Stimulated activated CD8-positive, alpha-beta memory T cell treated with anti-CD3 and anti-CD28 coated beads, Interleukin-7, amount 100 ng/mL, for 24 hours (primary cell): Measurements from ENCODE around the gene KCNG1.

ENCODE experiments used
- DNase-seq: peaks from one replicate; pipeline ENCODE4 v3.0.0-alpha.2; 2020; ENCODE audit warnings: low read depth

Gene KCNG1

DNA sequence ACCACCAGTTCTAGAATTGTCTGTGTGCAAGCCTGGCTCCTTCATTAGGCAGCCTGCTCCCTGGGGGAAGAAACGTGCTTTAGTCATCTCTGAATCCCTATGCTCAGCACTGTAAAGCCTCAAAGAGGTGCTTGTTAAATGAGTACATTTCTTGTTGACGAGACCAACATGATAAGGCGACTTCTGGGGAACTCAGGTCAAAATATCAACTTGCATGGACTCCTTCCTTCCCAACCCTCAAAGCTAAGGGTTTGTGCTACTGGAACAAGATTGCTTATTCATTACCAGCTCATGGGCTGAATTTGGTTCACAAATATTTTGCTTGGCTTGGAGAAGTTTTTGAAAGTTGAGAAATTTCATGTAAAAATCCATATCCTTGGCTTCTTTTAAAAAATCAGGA, 10.6 kb downstream of the KCNG1 start:
- DNase-seq, result no peak

DNA sequence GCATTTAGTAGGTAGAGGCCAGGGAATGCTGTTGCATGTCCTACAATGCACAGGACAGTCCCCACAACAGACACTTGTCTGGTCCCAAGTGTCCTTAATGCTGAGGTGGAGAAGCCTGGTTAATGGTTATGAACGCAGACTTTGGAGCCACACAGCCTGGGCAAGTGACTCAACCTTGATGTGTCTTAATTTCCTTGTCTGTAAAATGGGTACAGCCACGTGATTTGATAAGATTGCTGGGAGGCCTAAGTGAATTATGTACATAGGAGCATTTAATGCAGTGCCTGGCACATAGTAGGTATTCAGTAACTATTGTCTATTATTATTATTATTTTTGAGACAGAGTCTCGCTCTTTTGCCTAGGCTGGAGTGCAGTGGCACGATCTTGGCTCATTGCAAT, 11.4 kb downstream of the KCNG1 start:
- no peak for DNase-seq

DNA sequence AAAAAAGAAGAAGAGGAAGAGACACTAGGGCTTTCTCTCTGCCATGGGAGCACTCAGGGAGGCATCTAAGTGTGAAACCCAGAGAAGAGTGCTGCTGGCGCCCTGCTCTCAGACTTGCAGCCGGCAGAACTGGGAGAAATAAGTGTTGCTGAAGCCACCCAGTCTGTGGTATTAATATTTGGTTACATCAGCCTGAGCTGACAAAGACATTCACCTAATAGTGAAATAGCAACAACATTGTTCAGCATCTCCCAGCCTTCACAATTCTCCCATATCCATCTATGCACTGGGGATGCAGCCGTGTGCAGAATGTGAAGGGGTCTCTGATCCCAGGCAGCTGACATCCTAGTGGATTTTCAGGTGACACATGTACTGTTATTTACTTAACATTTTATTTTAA, 12.0 kb downstream of the KCNG1 start:
- no peak for DNase-seq

DNA sequence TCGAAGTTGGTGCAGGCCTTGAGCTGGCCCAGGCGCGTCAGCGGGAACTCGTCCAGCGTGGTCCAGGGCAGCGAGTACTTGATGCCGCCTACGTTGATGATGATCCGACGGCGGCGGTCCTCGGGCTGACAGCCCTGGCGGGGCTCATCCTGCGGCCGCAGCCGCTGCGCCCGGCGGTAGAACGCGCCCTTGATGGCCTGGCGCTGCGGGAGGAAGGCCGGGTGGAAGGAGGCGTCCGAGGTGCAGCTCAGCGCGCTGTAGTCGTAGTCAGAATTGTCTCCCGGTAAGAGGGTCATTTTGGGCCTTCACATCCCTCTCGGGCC, 12.9 kb downstream of the KCNG1 start:
- no peak for DNase-seq

DNA sequence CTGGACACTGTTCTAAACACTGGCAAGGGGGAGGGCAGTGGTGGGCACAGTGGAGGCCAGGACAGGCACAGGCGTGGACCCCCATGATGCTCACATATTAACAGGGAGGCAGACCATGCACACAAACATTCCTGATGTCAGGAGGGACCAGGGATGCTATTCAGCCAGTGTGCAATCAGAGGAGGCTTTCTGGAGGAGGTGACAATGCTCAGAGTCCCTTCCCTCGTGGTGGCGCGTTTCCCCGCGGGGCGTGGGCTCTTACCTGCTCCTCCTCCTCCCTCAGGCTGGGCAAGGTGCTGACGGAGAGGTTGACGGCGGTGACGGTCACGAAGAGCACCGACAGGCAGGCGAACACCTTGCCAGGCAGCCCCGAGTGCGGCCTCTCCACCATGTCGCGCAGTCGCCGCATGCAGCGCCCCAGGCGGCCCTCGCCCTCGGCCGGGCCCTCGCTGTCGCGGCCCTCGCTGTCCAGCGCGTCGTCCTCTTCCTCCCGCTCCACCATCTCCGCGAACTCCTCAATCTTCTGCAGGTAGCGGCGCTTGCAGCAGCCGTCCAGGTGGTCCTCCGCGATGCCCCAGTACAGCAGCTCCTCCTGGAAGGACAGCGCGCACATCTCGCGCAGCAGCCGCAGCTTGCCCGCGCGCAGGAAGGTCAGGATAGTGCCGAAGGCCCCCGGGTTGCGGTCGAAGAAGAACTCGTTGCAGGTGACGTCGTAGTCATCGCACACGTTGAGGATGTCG, 13.4 kb downstream of the KCNG1 start:
- DNase-seq, result no peak

DNA sequence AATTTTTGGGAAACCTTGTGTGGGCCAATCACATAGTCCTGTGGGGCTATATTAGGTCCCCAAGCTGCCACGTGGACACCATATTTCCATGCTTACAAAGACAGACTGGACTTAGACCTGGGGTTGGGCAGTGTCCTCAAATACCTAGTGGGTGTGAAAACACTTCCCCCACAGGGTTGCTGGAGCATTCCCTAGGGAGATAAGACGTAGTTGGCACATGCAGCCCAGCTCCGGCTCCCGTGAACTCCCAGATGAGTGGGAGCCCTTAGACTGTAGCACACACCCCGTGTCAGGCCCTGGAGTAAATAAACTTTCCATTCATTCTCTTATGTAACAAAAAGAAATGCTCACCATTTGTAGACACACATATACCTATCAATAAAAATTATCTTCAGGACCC, 14.2 kb downstream of the KCNG1 start:
- DNase-seq, result no peak

DNA sequence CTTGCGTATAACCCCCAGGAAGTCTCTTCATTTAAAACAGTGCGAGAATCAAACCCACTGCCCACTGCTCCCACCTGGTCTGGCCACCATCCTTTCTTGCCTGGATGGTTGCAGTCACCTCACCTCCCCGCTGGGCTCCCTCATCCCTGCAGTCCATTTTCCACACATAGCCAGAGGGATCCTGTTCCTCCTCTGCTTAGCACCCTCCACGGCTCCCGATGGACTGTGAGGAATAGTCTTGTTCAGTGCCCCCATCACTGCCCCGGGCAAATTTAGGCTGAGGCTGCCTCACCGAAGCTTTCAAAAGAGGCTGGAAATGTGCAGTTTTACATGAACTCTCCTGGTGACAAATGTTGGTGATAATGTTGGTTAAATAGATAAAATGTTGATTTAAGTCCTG, 17.7 kb downstream of the KCNG1 start:
- no peak for DNase-seq

DNA sequence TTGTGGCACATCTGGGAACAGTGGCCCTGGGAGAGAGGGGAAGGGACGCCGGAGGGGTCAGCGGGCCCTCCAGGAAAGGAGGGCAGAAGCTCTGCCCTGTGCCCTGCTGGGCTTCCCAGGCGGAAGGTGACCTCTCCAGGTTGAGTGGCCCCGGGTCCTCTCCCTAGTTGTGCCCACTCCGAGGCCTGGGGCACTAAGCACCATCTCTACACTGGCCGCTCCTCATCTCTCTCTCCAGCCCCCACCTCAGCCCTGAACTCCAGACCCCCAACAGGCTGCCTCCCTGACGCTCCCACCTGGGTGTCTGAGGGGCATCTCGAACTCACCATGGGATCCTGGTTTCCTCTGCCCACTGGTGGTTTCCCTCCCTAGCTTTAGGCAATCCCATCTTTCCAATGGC, 18.1 kb downstream of the KCNG1 start:
- no peak for DNase-seq

DNA sequence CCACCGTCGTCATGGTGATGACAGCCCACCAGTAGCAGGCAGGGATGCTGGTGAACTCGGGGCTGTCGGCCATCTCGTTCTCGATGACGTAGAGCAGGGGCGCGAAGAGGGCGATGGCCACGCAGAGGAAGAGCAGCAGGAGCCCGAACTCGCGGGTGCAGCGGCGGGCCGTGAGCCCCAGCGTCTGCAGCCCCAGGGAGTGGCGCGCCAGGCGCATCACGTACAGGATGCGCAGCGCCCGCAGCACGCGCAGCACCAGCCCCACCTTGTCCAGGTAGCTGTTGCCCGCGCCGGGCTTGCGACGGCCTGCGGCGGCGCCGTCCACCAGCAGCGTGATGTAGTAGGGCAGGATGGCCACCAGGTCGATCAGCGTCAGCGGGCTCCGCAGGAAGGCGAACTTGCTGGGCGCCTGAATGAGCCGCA, 18.6 kb downstream of the KCNG1 start:
- no peak for DNase-seq

DNA sequence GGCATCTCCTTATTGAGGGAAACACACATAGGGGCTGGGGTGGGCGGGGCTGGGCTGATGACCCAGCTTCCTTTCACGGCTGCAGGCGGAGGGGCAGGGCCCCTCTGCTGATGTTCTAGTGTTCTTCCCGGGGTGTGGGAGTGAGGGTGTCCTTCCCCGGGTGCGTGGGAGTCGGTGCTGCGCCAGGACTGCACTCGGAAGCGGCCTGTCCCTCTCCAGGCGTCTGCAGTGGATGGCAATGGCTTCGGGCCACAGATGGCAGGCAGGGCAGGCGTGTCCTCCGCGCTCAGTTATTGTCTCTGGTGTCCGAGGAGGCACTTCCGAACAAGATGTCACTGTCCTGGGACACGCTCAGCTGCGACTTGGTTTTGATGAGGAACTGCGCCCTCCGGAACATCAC, 19.2 kb downstream of the KCNG1 start:
- DNase-seq, result no peak

DNA sequence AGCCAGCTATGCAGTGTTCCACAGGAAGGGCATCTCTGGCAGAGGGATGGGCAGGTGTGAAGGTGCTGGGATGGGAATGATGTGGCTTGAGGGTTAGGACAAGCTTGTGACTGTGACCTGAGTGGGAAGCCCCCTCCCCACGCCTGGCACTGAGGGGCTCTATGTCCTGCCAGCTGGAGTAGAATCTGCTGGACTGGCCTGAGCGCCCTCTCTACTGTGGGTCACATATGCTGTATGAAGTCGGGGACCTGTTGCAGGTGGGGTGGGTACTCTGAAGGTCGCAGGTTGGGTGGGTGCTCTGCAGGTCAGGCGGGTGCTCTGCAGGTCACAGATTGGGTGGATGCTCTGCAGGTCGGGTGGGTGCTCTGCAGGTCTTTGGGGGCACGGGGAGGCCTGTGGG, 20.3 kb downstream of the KCNG1 start:
- DNase-seq, result no peak

DNA sequence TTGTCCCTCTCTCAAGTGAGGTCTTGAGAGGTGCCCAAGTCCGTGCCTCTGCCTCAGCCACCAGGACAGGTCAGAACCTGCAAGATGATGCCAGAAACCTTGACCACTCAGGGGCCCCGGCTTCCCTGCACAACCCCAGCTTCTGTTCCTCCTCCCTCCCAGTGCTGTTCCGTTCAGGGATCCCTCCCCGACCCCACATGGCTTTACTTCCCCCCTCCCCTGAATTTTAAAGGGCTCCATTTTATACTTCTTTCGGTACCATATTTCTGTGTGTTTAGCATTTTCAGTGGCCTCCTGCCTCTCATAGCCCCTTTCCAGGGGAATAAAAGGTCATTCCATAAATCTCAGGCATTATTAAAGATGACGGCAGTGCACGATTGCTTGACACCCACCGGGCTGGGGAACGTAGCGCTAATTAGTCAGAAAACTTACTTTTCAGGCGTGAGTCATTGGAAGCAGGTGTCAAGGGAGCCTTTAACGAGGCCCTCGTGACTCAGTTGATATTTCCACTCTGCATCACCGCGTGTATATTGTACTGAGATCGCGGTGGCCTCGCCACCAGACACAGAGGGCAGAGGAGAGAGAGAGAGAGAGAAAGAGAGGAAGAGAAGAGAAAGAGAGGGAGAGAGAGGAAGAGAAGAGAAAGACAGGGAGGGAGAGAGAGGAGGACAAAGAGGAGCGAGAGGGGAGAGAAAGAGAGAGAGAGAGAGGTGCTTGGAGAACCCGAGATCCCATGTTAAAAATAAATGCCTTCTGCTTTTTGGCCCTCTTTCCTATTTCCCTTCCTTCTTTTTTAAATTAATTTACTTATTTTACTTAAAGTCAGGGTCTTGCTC, 21.3 kb downstream of the KCNG1 start:
- no peak for DNase-seq

DNA sequence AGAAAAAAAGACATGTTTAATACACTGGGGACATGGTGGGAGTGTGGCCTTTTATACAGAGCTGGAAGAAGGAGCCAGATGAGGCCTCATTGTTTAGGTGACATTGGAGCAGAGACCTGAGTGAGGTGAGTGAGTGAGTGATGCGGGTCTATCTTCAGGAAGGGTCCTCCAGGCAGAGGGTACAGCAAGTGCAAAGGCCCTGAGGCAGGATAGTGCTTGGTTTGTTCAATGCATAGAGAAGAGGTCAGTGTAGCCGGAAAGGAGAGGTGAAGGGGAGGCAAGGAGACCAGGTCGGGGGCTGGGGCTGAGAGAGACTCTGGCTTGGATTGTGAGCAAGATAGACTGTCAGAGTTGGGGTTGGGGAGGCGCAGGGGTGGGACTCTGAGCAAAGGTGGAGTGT, 23.6 kb downstream of the KCNG1 start:
- no peak for DNase-seq

DNA sequence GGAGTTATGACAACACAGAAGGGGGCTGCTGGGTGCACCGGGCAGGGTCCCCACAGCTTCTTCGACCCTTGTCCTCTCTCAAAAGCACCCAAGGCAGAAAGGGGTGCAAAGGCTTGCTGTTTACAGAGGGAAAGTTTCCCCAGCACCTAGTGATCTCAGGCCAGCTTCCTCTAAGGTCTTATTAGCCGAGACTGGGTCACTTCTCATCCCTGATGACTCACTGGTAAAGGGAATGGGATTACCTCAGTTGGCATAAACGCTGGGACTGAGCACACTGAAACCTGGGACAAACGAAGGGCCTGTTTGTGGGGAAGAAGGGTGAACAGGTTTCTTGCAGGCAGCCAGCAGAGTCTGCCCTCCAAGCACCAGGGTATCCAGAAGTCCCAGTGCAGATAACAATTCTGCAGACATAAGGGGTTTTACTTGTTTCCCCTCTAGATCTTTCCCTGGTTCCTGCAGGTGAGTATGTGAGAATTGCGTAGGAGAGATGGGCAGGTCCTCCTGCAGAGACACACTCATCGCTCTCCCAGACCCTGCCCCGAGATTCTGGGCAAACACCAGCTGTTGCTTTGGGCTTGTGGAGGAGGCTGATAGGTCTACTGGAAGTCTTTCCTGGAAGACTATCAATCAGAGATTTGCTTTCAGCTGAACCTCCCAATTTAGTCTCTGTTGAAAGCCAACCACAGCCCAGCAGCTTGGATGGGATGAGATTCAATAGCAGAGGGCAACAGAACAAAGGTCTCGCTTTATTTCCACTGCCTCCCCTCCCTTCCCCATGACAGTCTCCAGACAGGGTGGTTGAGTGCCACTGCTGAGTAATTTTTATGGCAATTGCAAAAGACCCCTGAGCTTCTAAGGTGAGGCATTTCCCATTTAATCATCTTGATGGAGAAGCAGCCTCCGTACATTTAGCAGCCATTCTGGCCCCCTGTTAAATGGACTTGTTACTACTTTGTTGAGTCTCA, 25.7 kb downstream of the KCNG1 start:
- DNase-seq, result no peak

DNA sequence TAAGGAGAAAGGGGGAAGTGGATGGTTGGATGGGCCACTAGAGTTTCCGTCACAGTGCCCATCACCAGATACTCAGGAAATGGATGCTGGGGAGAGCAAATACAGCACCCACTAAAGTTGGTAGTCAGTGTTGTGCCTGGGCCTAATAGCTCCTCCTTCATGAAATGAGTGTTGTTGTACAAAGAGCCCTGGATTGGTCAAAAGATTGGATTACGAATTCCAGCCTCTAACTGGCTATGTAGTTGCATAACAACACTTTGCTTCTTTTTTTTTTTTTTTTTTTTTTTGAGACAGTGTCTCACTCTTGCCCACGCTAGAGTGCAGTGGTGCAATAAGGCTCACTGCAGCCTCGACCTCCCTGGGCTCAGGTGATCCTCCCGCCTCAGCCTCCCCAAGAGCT, 27.4 kb downstream of the KCNG1 start:
- no peak for DNase-seq

DNA sequence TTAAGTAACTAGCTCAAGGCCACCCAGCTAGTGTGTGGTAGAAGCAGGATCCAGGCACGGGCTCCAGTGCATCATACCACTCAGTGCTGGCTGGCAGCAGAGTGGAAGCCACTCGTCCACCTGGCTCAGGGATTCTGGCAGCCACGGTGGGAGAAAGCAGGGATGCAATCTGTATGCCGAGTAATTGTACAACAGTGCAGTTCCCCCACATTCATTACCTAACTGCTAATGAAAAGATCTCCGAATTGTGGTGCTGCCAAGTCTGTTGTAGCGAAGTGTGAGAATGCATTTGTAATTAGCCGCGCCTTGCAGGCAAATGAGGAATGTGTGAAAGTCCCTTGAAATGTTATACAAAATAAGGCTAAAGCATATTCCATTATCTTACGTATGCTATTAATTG, 29.0 kb downstream of the KCNG1 start:
- no peak for DNase-seq

DNA sequence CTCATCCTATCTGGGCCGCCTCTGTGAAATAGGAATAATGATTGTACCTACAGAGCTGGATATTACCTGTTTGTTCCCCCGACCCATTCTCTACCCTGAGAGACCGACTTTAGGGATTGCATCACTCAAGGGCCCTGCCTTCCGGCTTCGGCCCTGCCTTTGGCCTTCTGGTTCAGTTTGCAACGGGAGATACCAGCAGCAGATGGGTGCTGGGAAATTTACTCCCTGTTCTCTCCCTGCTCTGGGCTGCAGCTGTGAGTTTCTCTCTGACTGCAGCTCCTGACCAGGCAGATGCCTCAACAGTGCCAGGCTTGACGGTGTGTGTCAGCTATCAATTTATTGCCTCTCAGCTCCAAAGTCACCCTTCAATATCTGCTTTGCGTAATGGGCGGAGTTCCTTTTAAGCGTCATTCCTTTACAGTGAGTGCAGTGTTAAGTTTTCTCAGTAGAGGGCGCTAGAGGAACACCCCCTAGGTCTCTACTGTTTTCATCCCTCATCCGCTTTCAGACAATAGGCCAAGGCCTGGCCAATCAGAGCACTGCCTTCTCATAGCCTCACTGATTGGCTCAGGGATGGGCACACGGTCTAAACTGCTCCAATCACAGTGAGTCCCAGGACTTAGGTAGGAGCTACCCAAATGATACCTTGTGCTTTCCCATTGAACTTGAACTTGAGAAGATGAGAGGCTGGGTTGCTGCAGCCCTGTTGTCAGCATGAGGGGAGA, 30.0 kb downstream of the KCNG1 start:
- DNase-seq, result no peak

DNA sequence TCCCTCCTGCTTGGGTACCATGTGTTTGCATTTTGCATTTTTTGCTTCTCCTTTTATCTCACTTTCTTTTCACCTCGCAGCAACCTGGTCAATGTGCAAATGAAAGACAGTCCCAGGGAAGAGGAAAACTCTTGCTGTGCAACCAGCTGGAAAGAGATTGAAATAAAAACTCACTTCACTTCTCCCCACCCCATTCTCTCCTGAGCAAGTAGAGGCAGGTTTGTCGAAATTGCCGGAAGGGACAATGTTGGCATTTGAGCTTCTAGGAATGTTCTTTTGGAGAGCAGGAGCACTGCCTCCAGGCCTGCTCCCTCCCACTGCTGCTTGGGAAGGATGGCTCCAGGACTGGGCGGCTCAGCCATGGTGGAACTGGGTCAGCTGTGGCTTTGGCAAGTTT, 30.6 kb downstream of the KCNG1 start:
- DNase-seq, result no peak

DNA sequence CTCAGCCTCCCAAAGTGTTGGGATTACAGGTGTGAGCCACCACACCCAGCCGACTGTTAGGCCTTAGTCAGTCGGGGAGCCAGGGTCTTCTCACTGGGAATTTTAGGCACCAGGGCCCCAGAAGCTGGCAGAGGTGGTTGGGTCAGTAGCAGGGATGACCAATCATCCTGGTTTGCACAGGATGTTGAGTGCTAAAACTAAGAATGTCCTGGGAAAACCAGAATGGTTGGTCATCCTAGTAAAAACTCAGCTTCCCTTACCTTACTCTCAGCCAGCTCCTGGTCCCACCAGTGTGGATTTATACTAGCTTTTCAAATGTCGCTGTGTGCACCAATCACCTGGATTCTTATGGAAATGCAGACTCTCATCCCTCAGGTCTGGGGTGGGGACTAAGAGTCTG, 31.8 kb downstream of the KCNG1 start:
- no peak for DNase-seq

DNA sequence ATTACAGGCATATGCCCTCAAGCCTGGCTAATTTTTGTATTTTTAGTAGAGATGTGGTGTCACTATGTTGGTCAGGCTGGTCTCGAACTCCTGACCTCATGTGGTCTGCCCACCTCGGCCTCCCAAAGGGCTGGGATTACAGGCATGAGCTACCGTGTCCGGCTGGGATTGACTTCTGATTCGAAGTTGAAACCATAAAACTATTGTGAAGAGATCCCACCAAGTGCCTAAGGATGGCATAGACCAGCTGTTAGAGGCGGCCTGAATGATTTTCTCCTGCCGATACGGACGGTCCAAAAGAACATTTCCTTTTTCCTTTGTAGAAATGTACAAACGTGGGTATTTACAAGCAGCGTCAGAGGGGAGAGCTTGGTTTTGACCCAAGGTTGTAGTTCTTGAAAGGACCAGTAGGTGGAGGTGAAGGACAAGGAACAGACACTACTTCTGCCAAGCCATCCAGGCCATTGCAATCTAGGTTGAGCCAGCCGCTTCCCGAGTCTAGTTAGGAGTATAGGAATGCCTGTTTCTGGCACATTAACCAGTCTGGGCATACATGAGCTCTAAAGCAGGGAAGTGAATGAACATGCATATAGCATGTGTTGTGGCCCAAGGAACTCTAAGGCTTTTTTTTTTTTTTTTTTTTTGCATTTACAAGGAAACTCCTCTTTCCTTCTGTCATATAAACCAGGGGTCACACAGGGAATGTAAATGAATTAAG, 35.3 kb downstream of the KCNG1 start:
- no peak for DNase-seq

DNA sequence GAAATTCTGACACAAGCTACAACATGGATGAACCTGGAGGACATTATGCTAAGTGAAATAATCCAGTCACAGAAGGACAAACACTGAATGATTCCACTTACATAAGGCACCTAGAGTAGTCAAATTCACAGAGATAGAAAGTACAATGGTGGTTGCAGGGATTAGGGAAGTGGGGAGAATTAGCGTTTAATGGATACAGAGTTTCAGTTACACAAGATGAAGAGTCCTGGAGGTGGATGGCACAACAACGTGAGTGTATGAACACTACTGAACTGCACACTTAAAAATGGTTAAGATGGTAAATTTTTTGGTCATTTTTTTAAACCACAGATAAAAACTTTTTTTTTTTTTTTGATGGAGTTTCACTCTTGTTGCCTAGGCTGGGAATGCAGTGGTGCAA, 39.6 kb downstream of the KCNG1 start:
- no peak for DNase-seq
